Choroid plexus epithelial cell (primary cell): Measurements from ENCODE around the gene ZNF446.
"Not testable (repeated sequence)": the region's sequence is repeated elsewhere in the genome, so short reads cannot be mapped to it uniquely, and the experiment has no call there.

Experiments
- DNase-seq: peaks from one replicate; pipeline ENCODE4 v3.0.0-alpha.2; 2010; ENCODE audit warnings: low read depth
- H3K4me3 ChIP-seq: 2 replicates; pipeline ENCODE4 v1.5.1; 2011; ENCODE audit warnings: low read depth, mild to moderate bottlenecking, control low read depth, low read length, moderate library complexity
- CTCF ChIP-seq: conservative IDR thresholded peaks from 2 replicates; pipeline ENCODE4 v1.5.1; 2011; ENCODE audit warnings: low read depth, mild to moderate bottlenecking, control low read depth, inconsistent platforms, low read length, moderate library complexity

The ZNF446 gene

DNA sequence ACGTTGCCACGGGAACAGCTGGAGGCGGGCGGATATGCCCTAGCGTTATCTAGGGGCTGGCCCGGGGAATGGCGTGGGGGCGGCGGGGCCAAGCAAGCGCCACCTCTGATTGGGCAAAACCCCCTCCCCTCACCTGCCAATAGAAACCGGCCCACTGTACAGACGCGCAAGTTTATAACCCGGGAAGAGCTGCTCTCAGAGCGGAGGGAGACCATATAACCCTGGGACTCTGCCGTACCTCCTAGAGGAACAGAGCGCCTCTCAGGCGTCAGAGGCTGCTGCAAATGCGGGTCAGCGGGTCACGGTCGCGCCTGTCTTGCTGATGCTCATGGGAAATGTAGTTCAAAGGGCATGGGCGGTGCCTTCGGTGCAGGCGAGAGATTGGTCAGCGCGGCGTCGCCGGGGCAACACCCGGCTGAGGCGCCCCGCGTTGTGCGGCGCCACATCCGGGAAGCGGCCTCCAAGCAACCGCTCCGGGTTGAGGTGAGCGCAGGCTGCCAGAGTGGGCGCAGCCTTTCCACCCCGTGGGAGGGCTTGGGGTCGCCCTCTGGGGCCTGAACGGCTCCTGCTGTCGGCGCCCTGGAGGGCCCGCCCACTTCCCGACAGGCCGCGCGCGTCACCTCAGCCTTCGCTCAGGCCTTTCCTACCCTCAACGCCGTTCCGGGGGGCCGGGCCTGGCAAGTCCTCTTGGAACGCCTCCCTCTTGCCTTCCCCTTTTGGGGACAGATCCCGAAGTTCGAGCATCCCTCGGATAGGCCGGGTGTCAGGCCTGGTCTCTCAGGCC is at the start of gene ZNF446:
ZNF446 (plus strand) TSS at position 639 of the 784 bp plus-strand sequence. CDS start 867 bp downstream, outside the sequence.
- TF ChIP-seq CTCF = no peak
- H3K4me3 ChIP-seq = peak within 1 kb of the TSS; percentile 69
- DNase-seq = peak; percentile 98

DNA sequence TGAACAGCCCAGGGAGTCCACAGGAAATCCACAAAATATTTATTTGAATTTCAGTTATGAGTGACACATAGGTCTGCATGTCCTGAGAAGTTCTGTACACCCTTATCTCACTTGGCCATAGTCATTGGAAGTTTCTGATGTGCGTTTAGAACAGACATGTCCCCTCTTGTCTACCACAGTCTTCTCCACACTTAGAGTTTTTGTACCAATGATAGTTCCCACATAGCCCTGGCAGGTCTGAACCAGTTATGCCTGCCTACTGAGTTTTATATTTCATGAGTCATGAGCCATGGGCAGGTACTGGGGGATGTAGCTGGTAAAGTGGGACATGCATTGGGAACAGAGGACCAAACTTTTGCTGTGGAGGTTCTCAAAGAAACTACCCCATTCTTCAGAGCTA is 47.5 kb upstream of the ZNF446 start:
- no peak overlapping the region for H3K4me3 ChIP-seq
- no peak for DNase-seq
- no peak for TF ChIP-seq CTCF

GRCh38 chr19:58429745-58430144 is 46.4 kb upstream of the ZNF446 start:
- DNase-seq = no peak
- no peak overlapping the region for H3K4me3 ChIP-seq
- no peak for TF ChIP-seq CTCF

GRCh38 chr19:58434217-58434616 is 41.9 kb upstream of the ZNF446 start:
- DNase-seq = peak; percentile 42

GRCh38 chr19:58439576-58440554 is 36.3 kb upstream of the ZNF446 start, which contains the start of gene ZNF132:
ZNF132 (minus strand) TSS chr19:58440153; CDS start chr19:58439821, 332 bp downstream.
- peak within 1 kb of the TSS; percentile 86 for H3K4me3 ChIP-seq
- DNase-seq = peak; percentile 100
- no peak for TF ChIP-seq CTCF

More at GRCh38 chr19:58434217-58434616, 41.9 kb upstream of the ZNF446 start:
- no peak for TF ChIP-seq CTCF
- H3K4me3 ChIP-seq = no peak overlapping the region

DNA sequence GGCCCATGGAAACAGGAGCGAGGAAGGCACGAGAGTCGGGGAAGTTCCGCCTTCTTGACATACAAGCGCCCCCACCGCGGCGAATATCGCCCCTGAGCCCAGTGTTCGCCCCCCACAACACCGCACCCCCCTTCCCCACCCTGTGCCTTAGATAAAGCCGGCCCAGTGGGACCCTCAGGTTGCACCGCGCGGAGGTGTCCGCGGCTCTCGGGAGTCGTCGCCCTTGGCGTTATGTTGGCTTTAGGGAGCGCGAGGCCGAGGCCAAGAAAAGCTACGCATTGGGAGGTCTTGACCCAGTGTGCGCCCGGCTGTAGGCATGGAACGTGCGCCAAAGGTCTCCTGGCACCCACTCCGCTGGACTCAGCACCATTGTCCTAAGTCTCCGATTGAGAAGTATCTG is 35.6 kb upstream of the ZNF446 start:
- H3K4me3 ChIP-seq = peak overlapping the region; percentile 66
- no peak for DNase-seq
- no peak for TF ChIP-seq CTCF

GRCh38 chr19:58442986-58443385 is 33.2 kb upstream of the ZNF446 start:
- H3K4me3 ChIP-seq, DNase-seq: not testable (repeated sequence)

- not testable (repeated sequence) for H3K4me3 ChIP-seq, DNase-seq
These were observed 27.3 kb upstream of the ZNF446 start for GRCh38 chr19:58448860-58449259.

DNA sequence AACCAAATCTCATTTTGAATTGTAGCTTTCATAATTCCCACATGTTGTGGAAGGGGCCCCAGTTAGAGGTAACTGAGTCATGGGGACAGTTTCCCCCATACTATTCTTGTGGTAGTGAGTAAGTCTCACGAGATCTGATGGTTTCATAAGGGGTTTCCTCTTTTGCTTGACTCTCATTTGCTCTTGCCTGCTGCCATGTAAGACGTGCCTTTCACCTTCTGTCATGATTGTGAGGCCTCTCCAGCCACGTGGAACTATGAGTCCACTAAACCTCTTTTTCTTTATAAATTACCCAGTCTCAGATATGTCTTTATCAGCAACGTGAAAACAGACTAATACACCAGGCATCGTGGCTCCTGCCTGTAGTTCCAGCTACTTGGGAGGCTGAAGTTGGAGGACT is 26.2 kb upstream of the ZNF446 start:
- DNase-seq, H3K4me3 ChIP-seq: not testable (repeated sequence)
